Sigmoid colon (tissue), 7 donors: ENCODE results near the gene CYP2S1. TPM values are rescaled to one million over a fixed set of nuclear protein-coding genes. Genes with fewer than 3 reads are reported as not detected.

ENCODE experiments used
- DNase-seq: peaks from one replicate; pipeline ENCODE4 v3.0.0-alpha.2; 2019
- H3K27ac ChIP-seq, 4 donors: fragments of 200-600 bp; sonication (generic); one replicate each; pipeline ENCODE4 v1.5.1; 2016 to 2019; ENCODE audit warnings: mild to moderate bottlenecking in 1 of 4
- H3K27me3 ChIP-seq, 3 donors: fragments of 200-600 bp; sonication (generic); one replicate each; pipeline ENCODE4 v1.5.1; 2019; ENCODE audit warnings: mild to moderate bottlenecking in 1 of 3
- H3K36me3 ChIP-seq, 4 donors: fragments of 200-600 bp; sonication (generic); one replicate each; pipeline ENCODE4 v1.5.1; 2016 to 2019
- H3K4me1 ChIP-seq, 4 donors: fragments of 200-600 bp; sonication (generic); one replicate each; pipeline ENCODE4 v1.5.1; 2017 to 2019
- H3K4me3 ChIP-seq, 4 donors: fragments of 200-600 bp; sonication (generic); one replicate each; pipeline ENCODE4 v1.5.1; 2017 to 2019; ENCODE audit warnings: mild to moderate bottlenecking in 2 of 4, moderate library complexity in 1 of 4
- H3K9me3 ChIP-seq, 4 donors: fragments of 200-600 bp in 3 of 4; sonication (generic) in 3 of 4; one replicate each; pipeline versions ENCODE4 v1.5.1 to v1.6.1; 2013 to 2019
- CTCF ChIP-seq, 4 experiments: fragments of 450-650 bp in 3 of 4; fragments of 200-600 bp in 1 of 4; IDR thresholded peaks; one replicate each; pipeline ENCODE4 v1.5.1; 2016 to 2019; ENCODE audit warnings: antibody characterized with exemption in 4 of 4, mild to moderate bottlenecking in 3 of 4, moderate library complexity in 2 of 4
- EP300 ChIP-seq, 4 donors: sonication (generic); formaldehyde crosslinking; IDR thresholded peaks; one replicate each; pipeline ENCODE4 v1.6.1; 2017; ENCODE audit warnings: antibody characterized with exemption in 4 of 4
- POLR2A ChIP-seq, 2 donors: fragments of 450-650 bp; IDR thresholded peaks; one replicate each; pipeline ENCODE4 v1.6.1; 2016; ENCODE audit warnings: antibody characterized with exemption in 2 of 2, mild to moderate bottlenecking in 2 of 2, moderate library complexity in 2 of 2
- POLR2AphosphoS5 ChIP-seq, 4 donors: sonication (generic); formaldehyde crosslinking; IDR thresholded peaks; one replicate each; pipeline ENCODE4 v1.6.1; 2017; ENCODE audit warnings: antibody characterized with exemption in 4 of 4
- WGBS, 2 donors: extraction: QIAGEN DNeasy Blood & Tissue Kit; methylation state at CpG; one replicate each; pipeline ENCODE4 v1.1.7; 2013; 5-methylcytosine and 5-hydroxymethylcytosine counted together
- intact Hi-C: fragments of 100-400 bp; cut with DNase I; formaldehyde crosslinking; loops from one replicate; pipeline ENCODE4 v1.15.1; 2023
- polyA plus RNA-seq, 3 donors: library from polyadenylated mRNA; stranded (reverse); fragments of 200-250 nt; gene quantifications; one replicate each; pipeline ENCODE4 v1.2.3, GENCODE V29; 2013
- total RNA-seq, 4 donors: library from RNA; depleted of rRNA; stranded (reverse); fragments of >200 nt; gene quantifications; one replicate each; pipeline ENCODE4 v1.1.0, GENCODE V29; 2016
- donor health status: healthy with polysubstance abuse.
- donor health status: Bipolar disorder and iron deficiency.
- donor health status: healthy.

CYP2S1 gene
- total and polyA plus RNA-seq, 7 donors, result 0.41 to 18.6 (median 1.4) TPM

GRCh38 chr19:41230067-41230857, 37.2 kb downstream of the CYP2S1 start:
- 94% methylated on average over 3 of the region's 3 CpGs for WGBS, 2 donors
- H3K4me1 ChIP-seq, result peaks cover 0 to 37% (median 23%) of the 10 kb centered on the region in 4 donors
- H3K4me3 ChIP-seq, result no peak overlapping the region
- H3K27ac ChIP-seq, result no peak overlapping the region
- H3K36me3 ChIP-seq, result peaks cover 13 to 45% (median 17%) of the 10 kb centered on the region in 4 donors
- no peak for TF ChIP-seq POLR2AphosphoS5 (IDR thresholded peaks at IDR 0.05)
- no peak for TF ChIP-seq POLR2A (IDR thresholded peaks at IDR 0.05)
- no peak for TF ChIP-seq CTCF (IDR thresholded peaks at IDR 0.05)
- TF ChIP-seq EP300 (IDR thresholded peaks at IDR 0.05), result no peak
- no peaks in the 10 kb centered on the region for H3K9me3 ChIP-seq
- DNase-seq, result no peak
- intact Hi-C loops, result no loop called here
- no peaks in the 10 kb centered on the region for H3K27me3 ChIP-seq

GRCh38 chr19:41232686-41233085, 39.7 kb downstream of the CYP2S1 start:
- Histone ChIP-seq H3K27ac (no peak overlapping the region), H3K9me3 (no peaks in the 10 kb centered on the region), H3K4me1 (peaks cover 0 to 12% (median 5%) of the 10 kb centered on the region in 4 donors), H3K4me3 (no peak overlapping the region), H3K27me3 (no peaks in the 10 kb centered on the region), H3K36me3 (peaks cover 21 to 70% (median 24%) of the 10 kb centered on the region in 4 donors)
- no peak for TF ChIP-seq POLR2A (IDR thresholded peaks at IDR 0.05)
- intact Hi-C loops, result no loop called here
- 95 to 96% methylated on average over 8 of the region's 8 CpGs for WGBS, 2 donors
- no peak for DNase-seq

- Histone ChIP-seq H3K4me1 (peaks cover 0 to 10% (median 5%) of the 10 kb centered on the region in 4 donors), H3K4me3 (no peak overlapping the region), H3K9me3 (no peaks in the 10 kb centered on the region), H3K27ac (peak overlapping the region in 1 of 4 donors; percentile 30), H3K27me3 (no peaks in the 10 kb centered on the region), H3K36me3 (peaks cover 31 to 81% (median 32%) of the 10 kb centered on the region in 4 donors)
- 56 to 63% methylated on average over 4 of the region's 4 CpGs for WGBS, 2 donors
- intact Hi-C loops, result no loop called here
- no peak for DNase-seq
- TF ChIP-seq POLR2AphosphoS5 (IDR thresholded peaks at IDR 0.05) (no peak), EP300 (IDR thresholded peaks at IDR 0.05) (no peak), POLR2A (IDR thresholded peaks at IDR 0.05) (no peak), CTCF (IDR thresholded peaks at IDR 0.05) (no peak)
Measured at GRCh38 chr19:41233748-41234240, 40.8 kb downstream of the CYP2S1 start.

- no peak overlapping the region for H3K4me3 ChIP-seq
- H3K27me3 ChIP-seq, result no peaks in the 10 kb centered on the region
- no peak for DNase-seq
- H3K36me3 ChIP-seq, result peaks cover 33 to 89% (median 36%) of the 10 kb centered on the region in 4 donors
- H3K9me3 ChIP-seq, result no peaks in the 10 kb centered on the region
- H3K27ac ChIP-seq, result no peak overlapping the region
- WGBS, 2 donors, result 57 to 76% methylated on average over 8 of the region's 8 CpGs
- TF ChIP-seq EP300 (IDR thresholded peaks at IDR 0.05) (no peak), POLR2AphosphoS5 (IDR thresholded peaks at IDR 0.05) (no peak), CTCF (IDR thresholded peaks at IDR 0.05) (no peak), POLR2A (IDR thresholded peaks at IDR 0.05) (no peak)
- peaks cover 0 to 6% (median 1%) of the 10 kb centered on the region in 4 donors for H3K4me1 ChIP-seq
- intact Hi-C loops, result no loop called here
Measured at GRCh38 chr19:41234512-41235168, 41.6 kb downstream of the CYP2S1 start.

- H3K4me1 ChIP-seq, result no peaks in the 10 kb centered on the region
- DNase-seq, result no peak
- no peak overlapping the region for H3K27ac ChIP-seq
- H3K9me3 ChIP-seq, result no peaks in the 10 kb centered on the region
- no peak for TF ChIP-seq CTCF (IDR thresholded peaks at IDR 0.05)
- no peak for TF ChIP-seq POLR2A (IDR thresholded peaks at IDR 0.05)
- TF ChIP-seq POLR2AphosphoS5 (IDR thresholded peaks at IDR 0.05), result no peak
- TF ChIP-seq EP300 (IDR thresholded peaks at IDR 0.05), result no peak
- 77 to 83% methylated on average over 4 of the region's 4 CpGs for WGBS, 2 donors
- H3K4me3 ChIP-seq, result no peak overlapping the region
- intact Hi-C loops, result no loop called here
- no peaks in the 10 kb centered on the region for H3K27me3 ChIP-seq
- H3K36me3 ChIP-seq, result peaks cover 34 to 98% (median 38%) of the 10 kb centered on the region in 4 donors
Measured at GRCh38 chr19:41235480-41235879, 42.5 kb downstream of the CYP2S1 start.
